ENCODE data around the gene C1orf116. TPM values are rescaled to one million over a fixed set of nuclear protein-coding genes. Genes with fewer than 3 reads are reported as not detected.

The C1orf116 gene
- total RNA-seq, 2 experiments from 2014 or later = not detected

DNA sequence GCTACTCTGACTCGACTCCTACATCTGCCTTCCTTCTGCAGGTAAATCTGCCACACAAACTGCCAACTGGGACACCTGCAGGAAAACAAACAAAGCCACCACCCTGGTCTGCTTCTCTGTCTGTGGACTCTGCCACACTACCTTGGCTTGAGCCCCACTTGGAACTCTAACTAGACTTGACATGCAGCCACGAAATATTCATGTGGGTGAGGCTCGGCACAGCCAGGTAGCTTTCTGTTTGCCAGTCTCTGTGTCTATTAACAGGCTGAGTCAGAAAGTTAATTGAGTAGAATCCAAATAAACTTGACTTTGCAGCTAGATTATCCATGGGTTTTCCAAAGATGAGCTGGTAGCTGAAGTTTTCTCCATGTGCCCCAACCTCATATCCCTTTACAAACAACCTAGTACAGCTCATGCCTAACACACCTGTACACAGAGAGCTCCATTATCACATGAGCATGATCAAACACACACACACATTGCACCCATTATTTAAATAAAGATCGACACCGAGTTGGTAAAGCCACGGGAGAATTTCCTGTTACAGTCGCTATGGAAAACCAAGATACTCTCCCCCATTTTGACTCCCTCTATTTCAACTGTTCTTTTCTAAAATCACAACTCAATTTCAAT lies 808 bp downstream of the C1orf116 start:
- ATAC-seq = no peak
- Mint-ChIP-seq H3K27ac (no peak overlapping the region), H3K4me1 (ENCODE audit: low read depth) (no peaks in the 10 kb centered on the region), H3K27me3 (ENCODE audit: low read depth) (peaks cover 50% of the 10 kb centered on the region), H3K36me3 (ENCODE audit: low read depth) (no peaks in the 10 kb centered on the region), H3K4me3 (no peak overlapping the region), H3K9me3 (ENCODE audit: insufficient read depth) (no peaks in the 10 kb centered on the region)
- no peak for DNase-seq
- ChIA-PET CTCF (interaction anchor here (1.3 to 4.1 kb wide), 6 partner anchors 18 to 52 kb away, joined by 3 to 18 read pairs (median 6); no protein-coding TSS in a partner anchor), POLR2A (no interaction called here)

DNA sequence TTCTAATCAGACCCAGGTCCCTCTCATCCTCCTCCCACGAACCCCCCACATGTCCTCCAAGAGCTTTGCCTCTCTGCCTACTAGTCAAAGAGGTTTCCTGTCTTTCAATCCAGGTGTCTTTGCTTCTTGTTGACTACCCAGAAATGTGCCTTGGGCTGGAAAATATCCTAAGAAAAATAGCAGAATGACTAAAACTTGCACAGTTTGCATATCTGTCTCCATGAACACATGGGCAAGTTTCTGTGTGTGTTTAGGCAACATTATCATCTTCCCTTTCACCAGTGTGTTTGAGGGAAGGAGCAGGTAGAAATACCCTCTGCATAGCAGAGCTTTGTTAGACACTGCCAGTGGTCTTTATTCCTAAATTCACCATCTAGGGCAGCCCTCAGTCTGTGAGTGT lies 1.5 kb downstream of the C1orf116 start:
- no peak for ATAC-seq
- Mint-ChIP-seq H3K4me1 (ENCODE audit: low read depth) (no peaks in the 10 kb centered on the region), H3K36me3 (ENCODE audit: low read depth) (no peaks in the 10 kb centered on the region), H3K9me3 (ENCODE audit: insufficient read depth) (no peaks in the 10 kb centered on the region), H3K27ac (no peak overlapping the region), H3K4me3 (no peak overlapping the region), H3K27me3 (ENCODE audit: low read depth) (peaks cover 54% of the 10 kb centered on the region)
- ChIA-PET POLR2A (no interaction called here), CTCF (interaction anchor here (1.3 to 4.1 kb wide), 4 partner anchors 19 to 53 kb away, joined by 3 to 18 read pairs (median 4); no protein-coding TSS in a partner anchor)
- DNase-seq = no peak

DNA sequence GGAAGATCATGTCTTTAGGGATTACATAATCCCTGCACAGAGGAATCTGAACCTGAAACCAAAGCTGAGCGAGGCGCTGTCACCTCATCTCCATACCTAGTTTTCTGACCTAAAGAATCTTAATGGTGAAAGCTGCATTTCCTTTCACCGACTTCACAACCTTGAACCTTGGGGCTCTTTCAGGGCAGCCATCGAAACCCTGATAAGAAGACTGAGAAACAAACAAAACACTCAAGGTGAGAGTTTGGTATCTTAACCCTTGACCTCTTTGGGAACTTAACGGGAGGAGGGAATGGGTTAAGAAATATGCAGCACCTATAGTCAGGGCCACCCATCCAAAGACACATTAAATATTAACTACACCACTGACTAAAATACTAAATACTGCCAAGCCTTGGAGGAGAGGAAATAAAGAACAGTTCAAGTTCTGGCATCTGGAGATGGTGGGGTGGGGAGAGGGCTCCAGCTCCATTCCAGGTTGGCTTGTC lies 2.0 kb downstream of the C1orf116 start:
- Mint-ChIP-seq H3K27ac (no peak overlapping the region), H3K4me1 (ENCODE audit: low read depth) (no peaks in the 10 kb centered on the region), H3K36me3 (ENCODE audit: low read depth) (no peaks in the 10 kb centered on the region), H3K4me3 (no peak overlapping the region), H3K27me3 (ENCODE audit: low read depth) (peaks cover 57% of the 10 kb centered on the region), H3K9me3 (ENCODE audit: insufficient read depth) (no peaks in the 10 kb centered on the region)
- ATAC-seq (no peak), DNase-seq (no peak)
- CTCF ChIA-PET = interaction anchor here (0.6 to 4.1 kb wide), 6 partner anchors 18 to 590 kb away, joined by 3 to 18 read pairs (median 4); no protein-coding TSS in a partner anchor
- POLR2A ChIA-PET = no interaction called here

DNA sequence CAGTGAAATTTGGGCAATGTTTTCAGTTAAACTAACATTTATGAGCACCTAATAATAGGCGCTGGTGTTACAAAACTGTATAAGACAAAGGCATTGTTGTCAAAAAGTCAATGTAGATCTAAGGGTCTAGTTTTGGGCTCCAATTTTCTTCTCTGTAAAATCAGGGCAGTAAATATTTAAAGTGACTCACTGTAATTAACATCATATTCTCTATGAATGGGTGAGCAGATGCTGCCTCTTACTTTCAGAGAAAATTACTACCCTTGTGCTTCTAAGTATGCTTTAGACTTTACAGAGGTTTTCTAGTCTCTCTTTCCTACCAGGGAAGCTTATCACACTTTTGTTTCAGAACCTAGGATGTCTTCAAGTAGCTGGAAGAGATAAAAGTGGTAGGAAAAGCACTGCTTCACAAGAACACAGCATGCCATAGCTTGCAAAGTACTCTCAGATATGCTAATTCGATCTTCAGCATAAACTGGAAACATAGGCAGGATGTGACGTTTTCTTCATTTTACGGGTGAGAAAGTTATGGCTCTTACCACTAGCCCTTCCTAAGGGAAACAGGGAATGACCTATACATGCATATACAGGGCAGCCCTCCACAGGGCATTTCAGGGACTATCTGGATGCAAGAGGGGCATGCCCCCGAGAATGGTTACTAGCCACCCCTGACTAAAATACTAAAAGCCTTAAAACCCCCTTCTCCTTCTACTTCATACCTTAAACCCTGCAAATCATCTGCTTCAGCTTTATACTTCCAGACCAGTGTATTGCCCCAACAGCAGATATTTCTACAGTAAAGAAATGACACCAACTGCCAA lies 2.6 kb downstream of the C1orf116 start:
- DNase-seq (no peak), ATAC-seq (no peak)
- ChIA-PET CTCF (interaction anchor here (0.6 to 2.0 kb wide), 6 partner anchors 18 to 590 kb away, joined by 3 to 7 read pairs (median 4); no protein-coding TSS in a partner anchor), POLR2A (no interaction called here)
- Mint-ChIP-seq H3K36me3 (ENCODE audit: low read depth) (no peaks in the 10 kb centered on the region), H3K9me3 (ENCODE audit: insufficient read depth) (no peaks in the 10 kb centered on the region), H3K27me3 (ENCODE audit: low read depth) (peaks cover 56% of the 10 kb centered on the region), H3K4me1 (ENCODE audit: low read depth) (no peaks in the 10 kb centered on the region), H3K27ac (no peak overlapping the region), H3K4me3 (no peak overlapping the region)

DNA sequence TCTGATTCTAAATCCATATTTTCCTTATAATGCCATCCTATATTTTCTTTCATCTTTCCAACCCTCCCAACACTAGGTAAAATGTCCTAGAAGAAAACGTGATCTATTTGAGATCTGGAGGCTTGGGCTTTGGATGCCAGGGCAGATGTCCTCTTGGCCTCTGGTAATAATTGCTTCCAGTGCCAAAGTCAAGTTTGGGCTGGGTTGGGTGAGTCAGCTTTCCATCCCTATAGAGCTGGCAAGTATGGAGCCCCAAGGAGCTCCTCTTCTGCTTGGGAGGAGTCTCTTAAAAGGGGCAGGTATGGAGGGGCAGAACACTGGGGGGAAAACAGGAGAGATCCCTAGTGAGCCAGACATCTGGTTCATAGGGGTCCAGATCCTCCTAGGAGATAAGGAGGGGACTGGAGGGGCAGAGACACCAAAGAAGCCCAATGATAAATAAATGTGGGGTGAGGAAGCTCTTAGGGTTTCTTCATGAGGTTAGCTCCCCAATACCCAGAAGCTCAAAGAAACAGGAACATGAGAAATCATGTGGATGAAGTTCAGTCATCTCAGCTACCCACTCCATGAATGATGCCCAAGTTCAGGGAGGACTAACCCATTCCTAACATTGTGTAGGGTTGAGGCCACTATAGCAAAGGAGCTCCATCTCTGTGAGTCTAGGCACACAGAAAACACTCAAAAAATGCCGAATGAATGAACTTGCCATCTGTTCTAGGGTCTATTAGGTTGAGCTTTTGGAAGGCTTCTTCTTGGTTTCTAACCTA lies 3.5 kb downstream of the C1orf116 start:
- Mint-ChIP-seq H3K4me1 (ENCODE audit: low read depth) (peaks cover 6% of the 10 kb centered on the region), H3K9me3 (ENCODE audit: insufficient read depth) (no peaks in the 10 kb centered on the region), H3K27me3 (ENCODE audit: low read depth) (peaks cover 53% of the 10 kb centered on the region), H3K27ac (no peak overlapping the region), H3K4me3 (no peak overlapping the region), H3K36me3 (ENCODE audit: low read depth) (no peaks in the 10 kb centered on the region)
- ChIA-PET POLR2A (no interaction called here), CTCF (interaction anchor here (0.9 to 2.0 kb wide), 5 partner anchors 17 to 347 kb away, joined by 3 to 7 read pairs (median 4); no protein-coding TSS in a partner anchor)
- ATAC-seq (no peak), DNase-seq (no peak)

GRCh38 chr1:207027921-207028320 lies 4.6 kb downstream of the C1orf116 start:
- Mint-ChIP-seq H3K36me3 (ENCODE audit: low read depth) (no peaks in the 10 kb centered on the region), H3K9me3 (ENCODE audit: insufficient read depth) (no peaks in the 10 kb centered on the region), H3K27me3 (ENCODE audit: low read depth) (peaks cover 51% of the 10 kb centered on the region), H3K27ac (no peak overlapping the region), H3K4me3 (no peak overlapping the region), H3K4me1 (ENCODE audit: low read depth) (peaks cover 6% of the 10 kb centered on the region)
- ATAC-seq (no peak), DNase-seq (no peak)
- CTCF ChIA-PET = interaction anchor here (1.7 kb wide), 1 partner anchor 22 kb away, joined by 4 read pairs; no protein-coding TSS in a partner anchor
- POLR2A ChIA-PET = no interaction called here

GRCh38 chr1:207027206-207027777 lies 5.3 kb downstream of the C1orf116 start:
- CTCF ChIA-PET = interaction anchor here (1.7 to 6.1 kb wide), 2 partner anchors 23 kb away, joined by 4 to 33 read pairs; no protein-coding TSS in a partner anchor
- H3K9me3 Mint-ChIP-seq (ENCODE audit: insufficient read depth) = no peaks in the 10 kb centered on the region
- DNase-seq (no peak), ATAC-seq (no peak)
- no peak overlapping the region for H3K27ac Mint-ChIP-seq
- peaks cover 48% of the 10 kb centered on the region for H3K27me3 Mint-ChIP-seq (ENCODE audit: low read depth)
- no peaks in the 10 kb centered on the region for H3K36me3 Mint-ChIP-seq (ENCODE audit: low read depth)
- H3K4me1 Mint-ChIP-seq (ENCODE audit: low read depth) = peaks cover 6% of the 10 kb centered on the region
- POLR2A ChIA-PET = no interaction called here
- no peak overlapping the region for H3K4me3 Mint-ChIP-seq

DNA sequence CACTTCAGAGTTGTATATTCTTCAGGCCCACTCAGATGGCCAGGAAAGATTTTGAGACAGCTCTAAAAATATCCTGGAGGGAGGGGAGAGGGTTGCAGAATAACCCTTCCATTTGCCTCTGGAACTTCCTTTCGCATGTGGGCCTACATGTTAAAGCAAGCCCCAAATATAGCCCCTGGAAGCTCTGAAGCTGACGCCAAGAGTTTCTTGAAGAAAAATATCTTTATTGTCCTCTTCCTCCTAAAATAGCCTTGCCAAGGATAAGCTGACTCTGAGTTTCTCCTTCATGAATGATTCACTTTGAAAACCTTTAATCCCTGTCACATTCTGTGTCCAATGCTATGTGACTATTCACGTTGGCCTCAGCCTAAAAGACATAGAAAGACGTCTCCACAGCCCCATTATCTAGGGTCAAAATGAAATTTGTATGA lies 6.4 kb downstream of the C1orf116 start:
- ChIA-PET CTCF (interaction anchor here (0.7 to 6.1 kb wide), 2 partner anchors 14 to 21 kb away, joined by 3 to 33 read pairs; no protein-coding TSS in a partner anchor), POLR2A (no interaction called here)
- Mint-ChIP-seq H3K36me3 (ENCODE audit: low read depth) (no peaks in the 10 kb centered on the region), H3K9me3 (ENCODE audit: insufficient read depth) (no peaks in the 10 kb centered on the region), H3K27ac (no peak overlapping the region), H3K4me3 (no peak overlapping the region), H3K27me3 (ENCODE audit: low read depth) (peaks cover 40% of the 10 kb centered on the region), H3K4me1 (ENCODE audit: low read depth) (peaks cover 6% of the 10 kb centered on the region)
- ATAC-seq (no peak), DNase-seq (no peak)

GRCh38 chr1:207025146-207025880 lies 7.2 kb downstream of the C1orf116 start:
- H3K27ac Mint-ChIP-seq = no peak overlapping the region
- CTCF ChIA-PET = interaction anchor here (6.1 kb wide), 1 partner anchor 21 kb away, joined by 33 read pairs; no protein-coding TSS in a partner anchor
- DNase-seq (no peak), ATAC-seq (no peak)
- POLR2A ChIA-PET = no interaction called here
- peaks cover 35% of the 10 kb centered on the region for H3K27me3 Mint-ChIP-seq (ENCODE audit: low read depth)
- H3K4me1 Mint-ChIP-seq (ENCODE audit: low read depth) = peaks cover 6% of the 10 kb centered on the region
- H3K4me3 Mint-ChIP-seq = no peak overlapping the region
- H3K36me3 Mint-ChIP-seq (ENCODE audit: low read depth) = no peaks in the 10 kb centered on the region
- H3K9me3 Mint-ChIP-seq (ENCODE audit: insufficient read depth) = no peaks in the 10 kb centered on the region

DNA sequence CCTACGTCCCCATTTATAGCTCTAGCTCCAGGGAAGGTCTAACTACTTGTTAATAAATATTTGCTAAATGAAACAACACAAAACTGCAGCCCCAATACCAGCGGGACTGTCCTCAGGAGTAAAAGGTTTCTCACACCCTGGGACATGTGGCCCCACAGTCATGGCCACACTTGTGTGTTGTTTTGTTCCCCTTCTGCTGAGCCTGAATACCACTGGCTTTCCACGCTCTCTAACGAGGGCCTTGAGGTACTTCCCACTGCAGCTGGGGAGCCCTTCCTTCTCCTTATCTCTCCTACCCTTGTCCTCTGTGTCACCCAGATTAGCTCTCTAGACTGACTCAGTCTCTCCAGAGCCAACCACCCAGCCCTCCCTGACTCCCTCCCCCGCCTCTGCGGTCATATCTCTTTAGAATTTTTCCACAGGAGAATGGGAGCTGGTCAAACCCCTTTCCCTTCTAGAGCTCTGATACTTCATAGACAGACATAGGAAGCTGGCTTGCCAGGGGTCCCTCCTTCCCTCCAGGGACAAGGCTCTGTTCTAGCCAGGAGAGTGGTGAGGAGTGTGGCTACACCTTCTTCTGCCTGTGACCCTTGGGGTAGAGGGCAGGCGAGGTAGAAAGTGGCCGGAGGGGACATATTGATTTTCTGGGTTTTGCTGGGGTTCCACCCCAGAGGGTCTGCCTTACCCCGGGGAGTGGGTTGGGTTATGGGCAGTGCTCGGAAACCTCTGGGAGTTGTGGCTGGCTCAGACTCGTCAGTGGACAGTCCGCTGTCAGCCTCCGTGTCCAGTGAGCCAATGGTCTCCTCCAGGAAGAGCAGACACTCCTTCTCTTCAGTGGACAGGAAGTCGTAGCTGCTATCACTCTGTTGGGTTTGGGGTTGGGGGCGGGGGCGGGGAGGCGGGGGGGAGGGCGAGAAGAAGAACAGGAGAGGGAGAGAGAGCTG lies 8.1 kb downstream of the C1orf116 start:
- Mint-ChIP-seq H3K36me3 (ENCODE audit: low read depth) (no peaks in the 10 kb centered on the region), H3K27ac (no peak overlapping the region), H3K4me3 (no peak overlapping the region), H3K4me1 (ENCODE audit: low read depth) (peaks cover 6% of the 10 kb centered on the region), H3K9me3 (ENCODE audit: insufficient read depth) (no peaks in the 10 kb centered on the region), H3K27me3 (ENCODE audit: low read depth) (peaks cover 30% of the 10 kb centered on the region)
- DNase-seq (no peak), ATAC-seq (no peak)
- ChIA-PET POLR2A (interaction anchor here (0.5 kb wide), 1 partner anchor 27 kb away, joined by 4 read pairs; no protein-coding TSS in a partner anchor), CTCF (interaction anchor here (6.1 kb wide), 1 partner anchor 20 kb away, joined by 33 read pairs; no protein-coding TSS in a partner anchor)
